SW 1271 (cell line): ENCODE measurements around the gene YBX1.
"Not testable (repeated sequence)": the region's sequence is repeated elsewhere in the genome, so short reads cannot be mapped to it uniquely, and the experiment has no call there.

ENCODE experiments used
- DNase-seq, 2 experiments: peaks; one replicate each; lab custom pipeline; 2025; lab: John Stamatoyannopoulos, UW

The YBX1 gene

GRCh38 chr1:42689912-42690311 is 7.7 kb downstream of the YBX1 start:
- DNase-seq = no peak

- no peak for DNase-seq
Measured at GRCh38 chr1:42690477-42691156, 8.4 kb downstream of the YBX1 start.

DNA sequence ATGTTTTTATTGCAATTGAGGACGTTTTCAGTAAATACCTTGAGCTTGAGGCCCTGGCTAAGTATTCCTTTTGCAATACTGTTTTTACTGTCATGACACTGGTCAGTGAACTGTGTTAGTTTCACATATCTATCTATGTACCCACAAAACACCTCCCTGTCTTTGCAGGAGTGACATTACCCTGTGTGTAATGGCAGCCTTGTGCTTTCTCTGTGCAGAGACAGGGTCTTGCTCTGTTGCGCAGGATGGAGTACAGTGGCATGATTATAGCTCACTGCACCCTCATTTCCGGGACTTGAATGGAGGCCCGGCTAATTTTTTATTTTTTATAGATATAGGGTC is 8.9 kb downstream of the YBX1 start:
- no peak for DNase-seq

GRCh38 chr1:42692461-42692860 is 10.2 kb downstream of the YBX1 start:
- no peak for DNase-seq

GRCh38 chr1:42692911-42693310 is 10.7 kb downstream of the YBX1 start:
- DNase-seq = no peak

DNA sequence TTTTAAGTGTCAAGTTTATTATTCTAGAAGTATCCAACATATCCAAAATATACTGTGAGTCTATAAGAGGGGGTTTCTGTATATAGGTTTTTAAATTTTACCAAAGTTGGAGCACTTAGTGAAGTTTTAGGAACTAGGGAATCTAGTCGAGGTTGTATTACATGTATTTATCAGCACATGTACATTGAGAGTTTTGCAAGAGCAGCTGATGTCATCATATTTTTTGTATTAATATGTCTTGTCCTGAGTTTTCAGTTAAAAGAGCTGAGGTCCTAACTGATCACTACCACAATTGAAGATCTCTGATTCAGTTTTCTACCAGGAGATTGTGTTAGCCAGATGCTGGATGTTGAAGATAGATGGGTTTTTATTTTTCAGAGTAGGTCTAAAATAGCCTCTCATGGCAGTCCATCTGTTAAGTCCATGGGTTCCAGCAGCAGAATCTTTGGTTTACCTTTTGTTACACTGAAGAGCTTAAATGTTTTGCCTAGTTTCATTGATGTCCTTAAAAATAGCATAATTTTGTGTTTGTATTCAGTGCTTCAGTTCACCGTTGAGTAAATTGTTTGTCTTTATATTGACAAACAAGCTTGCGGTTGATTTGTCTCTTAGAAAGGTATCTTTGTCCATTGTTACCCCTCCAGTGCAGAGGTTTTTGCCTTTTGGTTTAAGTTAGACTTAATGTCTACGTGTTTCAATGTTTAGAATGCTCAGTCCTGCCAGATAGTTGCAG is 16.0 kb downstream of the YBX1 start:
- DNase-seq = no peak

DNA sequence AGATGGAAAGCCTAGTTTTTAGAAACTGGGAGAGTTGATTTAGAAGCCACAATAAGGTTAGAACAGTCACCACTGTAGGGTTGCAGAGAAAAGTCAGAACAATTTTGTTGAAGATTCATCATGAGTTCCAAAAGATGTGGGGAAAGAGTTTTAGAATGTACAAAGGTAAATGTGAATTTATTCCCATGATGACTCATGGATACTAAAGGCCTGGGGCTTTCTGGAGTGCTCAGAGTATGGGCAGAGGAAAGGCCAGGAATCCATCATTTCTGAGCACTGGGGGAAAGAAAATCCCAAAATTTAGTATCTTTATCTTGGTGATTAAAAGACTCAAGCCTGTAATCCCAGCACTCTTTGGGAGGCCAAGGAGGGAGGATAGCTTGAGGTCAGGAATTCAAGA is 17.8 kb downstream of the YBX1 start:
- no peak for DNase-seq

DNA sequence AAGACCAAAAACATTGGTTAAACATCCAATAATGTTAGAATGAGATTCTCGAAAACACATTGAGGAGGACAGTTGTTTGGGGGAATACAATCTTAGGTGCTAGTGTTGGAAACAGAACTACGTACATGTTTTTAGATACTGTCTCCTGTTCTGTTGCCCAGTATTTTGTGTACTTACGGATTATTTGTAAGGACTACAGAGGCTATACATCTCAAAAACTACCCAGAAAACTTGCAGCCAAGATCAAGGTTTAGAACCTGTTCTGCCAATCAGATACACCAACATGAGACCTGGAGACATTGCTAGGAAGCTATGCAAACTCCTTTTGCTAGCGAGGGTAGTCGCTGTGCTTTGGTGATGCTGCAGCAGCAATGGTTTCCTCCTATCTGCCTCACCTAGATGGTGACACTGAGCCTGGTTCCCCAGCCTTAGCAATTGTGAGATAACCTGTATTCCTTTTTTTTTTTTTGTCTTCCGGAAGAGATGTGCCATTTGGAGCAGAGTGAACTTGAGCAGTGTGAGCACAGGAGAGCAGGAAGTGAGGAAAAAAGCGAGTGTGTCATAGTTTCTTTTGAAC is 21.8 kb downstream of the YBX1 start:
- no peak for DNase-seq

DNA sequence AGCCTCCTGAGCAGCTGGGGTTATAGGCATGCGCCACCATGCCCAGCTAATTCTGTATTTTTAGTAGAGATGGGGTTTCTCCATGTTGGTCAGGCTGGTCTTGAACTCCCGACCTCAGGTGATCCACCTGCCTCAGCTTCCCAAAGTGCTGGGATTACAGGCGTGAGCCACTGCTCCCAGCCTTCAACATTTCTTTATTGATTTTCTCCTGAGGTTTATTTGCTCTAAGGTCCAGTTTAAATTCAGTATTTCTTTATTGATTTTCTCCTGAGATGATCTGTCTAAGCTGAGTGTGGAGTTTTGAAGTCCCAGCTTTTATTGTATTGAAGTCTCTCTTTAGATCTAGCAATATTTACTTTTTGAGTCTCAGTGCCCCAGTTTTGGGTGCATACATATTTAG is 30.6 kb downstream of the YBX1 start:
- DNase-seq = not testable (repeated sequence)

DNA sequence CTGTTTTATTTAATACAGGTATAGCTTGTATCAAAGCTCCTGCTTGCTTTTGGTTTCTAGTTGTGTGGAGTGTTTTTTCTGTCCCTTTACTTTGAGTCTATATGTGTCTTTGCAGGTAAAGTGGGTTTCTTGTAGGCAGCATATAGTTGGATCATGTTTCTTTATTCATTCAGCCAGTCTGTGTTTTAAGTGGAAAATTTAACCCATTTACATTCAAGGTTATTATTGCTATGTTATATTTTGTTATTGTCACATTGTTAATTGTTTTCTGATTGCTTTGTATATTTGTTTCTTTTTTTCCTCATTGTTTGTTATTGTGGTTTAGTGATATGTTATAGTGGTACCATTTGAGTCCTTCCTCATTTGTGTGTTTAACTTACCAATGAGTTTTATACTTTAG is 31.1 kb downstream of the YBX1 start:
- DNase-seq = no peak

DNA sequence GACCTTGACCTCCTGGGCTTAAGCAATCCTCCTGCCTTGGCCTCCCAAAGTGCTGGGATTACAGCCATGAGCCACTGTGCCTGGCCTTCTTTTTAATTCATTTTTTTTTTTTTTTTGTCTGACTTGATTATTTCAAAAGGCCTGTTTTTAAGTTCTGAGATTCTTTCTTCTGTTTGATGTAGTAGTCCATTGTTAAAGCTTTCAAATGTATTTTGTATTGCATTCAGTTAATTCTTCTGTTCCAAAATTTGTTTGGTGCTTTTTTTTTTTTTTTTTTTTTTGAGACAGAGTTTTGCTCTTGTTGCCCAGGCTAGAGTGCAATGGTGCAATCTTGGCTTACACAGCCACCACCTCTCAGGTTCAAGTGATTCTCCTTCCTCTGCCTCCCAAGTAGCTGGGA is 32.2 kb downstream of the YBX1 start:
- DNase-seq = not testable (repeated sequence)

- no peak for DNase-seq
Measured at GRCh38 chr1:42720868-42721267, 38.6 kb downstream of the YBX1 start.

GRCh38 chr1:42721926-42722325 is 39.7 kb downstream of the YBX1 start:
- no peak for DNase-seq

- not testable (repeated sequence) for DNase-seq
Measured at GRCh38 chr1:42722403-42722802, 40.2 kb downstream of the YBX1 start.

- DNase-seq = no peak
Measured at GRCh38 chr1:42723511-42723910, 41.3 kb downstream of the YBX1 start.

DNA sequence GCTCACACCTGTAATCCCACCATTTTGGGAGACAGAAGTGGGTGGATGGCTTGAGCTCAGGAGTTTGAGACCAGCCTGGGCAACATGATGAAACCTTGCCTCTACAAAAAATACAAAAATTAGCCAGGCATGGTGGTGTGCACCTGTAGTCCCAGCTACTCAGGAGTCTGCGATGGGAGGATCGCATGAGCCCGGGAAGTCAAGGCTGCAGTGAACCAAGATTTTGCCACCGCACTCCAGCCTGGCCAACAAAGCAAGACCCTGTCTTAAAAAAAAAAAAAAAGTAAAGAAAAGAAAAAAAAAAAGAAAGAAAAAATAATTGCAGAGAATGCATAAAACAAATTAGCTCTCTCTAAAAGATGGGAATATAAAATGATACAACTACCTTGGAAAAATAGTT is 43.6 kb downstream of the YBX1 start:
- not testable (repeated sequence) for DNase-seq

GRCh38 chr1:42730002-42730401 is 47.8 kb downstream of the YBX1 start:
- DNase-seq = peak in 1 of 2 experiments; percentile 2

- no peak for DNase-seq
Measured at GRCh38 chr1:42730988-42731387, 48.8 kb downstream of the YBX1 start.

GRCh38 chr1:42731585-42731984 is 49.4 kb downstream of the YBX1 start:
- no peak for DNase-seq

DNA sequence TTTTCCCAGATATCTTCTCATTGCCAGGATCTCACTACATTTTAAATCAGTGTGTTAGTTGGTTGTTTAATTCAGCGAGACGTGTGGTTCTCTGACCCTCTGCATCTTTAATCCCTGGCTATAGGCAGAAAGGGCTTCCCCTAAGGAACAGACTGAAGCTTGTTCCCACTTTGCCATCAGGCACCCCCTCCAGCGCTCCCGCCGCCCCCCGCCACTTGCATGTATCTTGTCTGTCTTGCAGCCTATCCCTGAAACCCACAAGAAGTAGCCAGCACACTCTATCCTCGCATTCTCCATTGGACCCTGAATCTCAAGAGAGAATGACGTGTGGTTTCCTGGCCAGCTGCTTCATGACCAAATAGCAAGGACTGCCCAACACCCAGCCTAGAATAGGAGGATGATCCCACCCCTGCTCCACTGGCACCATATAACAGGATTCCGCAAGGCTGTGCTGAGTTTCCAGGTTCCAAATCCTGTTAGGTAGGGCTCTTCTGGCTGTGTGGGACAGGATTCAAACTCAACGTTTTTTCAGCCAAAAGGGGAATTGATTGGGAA is 50.0 kb downstream of the YBX1 start:
- no peak for DNase-seq

DNA sequence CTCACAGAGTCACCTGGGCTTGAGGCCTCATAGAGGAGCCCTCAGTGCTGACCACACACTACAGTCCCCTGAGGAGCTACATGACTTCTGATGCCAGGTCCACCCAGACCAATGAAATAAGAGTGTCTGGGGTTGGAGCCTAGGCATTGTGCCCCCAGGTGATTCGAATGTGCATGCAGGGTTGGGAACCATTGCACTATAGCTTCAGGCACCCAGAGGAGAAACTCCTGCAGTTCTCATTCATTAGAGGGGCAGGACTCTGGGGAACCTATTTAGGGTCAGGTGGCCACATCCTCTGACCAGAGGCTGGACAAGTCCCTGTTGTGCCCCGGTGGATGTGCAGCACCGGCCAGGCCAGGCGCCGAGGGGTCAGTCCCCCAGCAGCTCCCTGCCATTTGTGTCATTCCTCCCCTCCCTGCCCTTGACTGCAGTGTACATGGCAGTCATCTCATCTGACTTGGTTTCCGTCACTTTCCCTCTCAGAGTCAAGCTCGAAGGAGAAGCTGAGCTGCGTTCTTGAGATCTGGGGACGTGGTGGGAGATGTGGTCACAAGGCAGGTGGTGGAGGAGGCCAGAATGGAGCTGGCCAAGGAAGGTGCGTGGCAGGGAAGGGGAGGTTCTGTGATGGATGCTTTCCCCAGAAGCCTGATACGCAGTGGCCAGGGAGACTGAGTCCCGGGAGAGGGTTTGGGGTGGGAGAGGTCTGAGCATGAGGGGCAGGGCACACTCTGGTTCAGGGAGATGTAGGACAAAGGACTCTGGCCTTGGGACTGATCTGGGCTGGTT is 51.4 kb downstream of the YBX1 start:
- DNase-seq = no peak
